Measurements from ENCODE around the gene SYNRG.

- no peak for TF ChIP-seq SP1 (IDR thresholded peaks at IDR 0.05)
- no peak for TF ChIP-seq CTBP1 (IDR thresholded peaks at IDR 0.05; ENCODE audit: borderline replicate concordance)
Measured at GRCh38 chr17:37465069-37465616, 144.1 kb downstream of the SYNRG start.

All from HEK293T (cell line).